HG03575 (cell line): ENCODE results near the gene ZNF699.
"Not testable (repeated sequence)": the region's sequence is repeated elsewhere in the genome, so short reads cannot be mapped to it uniquely, and the experiment has no call there.

Experiments
- ATAC-seq: cut with Tn5 transposase; IDR thresholded peaks from one replicate; pipeline ENCODE4 v1.9.1; 2021; ENCODE audit not compliant: unreplicated experiment, insufficient number of reproducible peaks, low FRiP score; ENCODE audit errors: extremely low read depth

ZNF699 gene

DNA sequence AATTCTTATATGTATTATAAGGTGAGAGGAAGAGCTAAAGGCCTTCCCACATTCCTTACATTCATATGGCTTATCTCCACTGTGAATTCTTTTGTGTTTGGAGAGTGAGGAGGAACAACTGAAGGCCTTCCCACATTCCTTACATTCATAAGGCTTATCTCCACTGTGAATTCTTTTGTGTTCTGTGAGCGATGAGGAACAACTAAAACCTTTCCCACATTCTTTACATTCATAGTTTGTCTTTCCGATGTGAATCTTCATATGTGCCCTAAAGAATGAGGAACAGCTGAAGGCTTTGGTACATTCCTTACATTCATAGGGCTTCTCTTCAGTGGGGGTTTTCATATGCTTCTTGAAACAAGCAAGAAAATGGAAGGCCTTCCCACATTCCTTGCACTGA, 13.3 kb downstream of the ZNF699 start:
- ATAC-seq = no peak

- no peak for ATAC-seq
Measured at GRCh38 chr19:9295411-9295849, 14.2 kb downstream of the ZNF699 start.

DNA sequence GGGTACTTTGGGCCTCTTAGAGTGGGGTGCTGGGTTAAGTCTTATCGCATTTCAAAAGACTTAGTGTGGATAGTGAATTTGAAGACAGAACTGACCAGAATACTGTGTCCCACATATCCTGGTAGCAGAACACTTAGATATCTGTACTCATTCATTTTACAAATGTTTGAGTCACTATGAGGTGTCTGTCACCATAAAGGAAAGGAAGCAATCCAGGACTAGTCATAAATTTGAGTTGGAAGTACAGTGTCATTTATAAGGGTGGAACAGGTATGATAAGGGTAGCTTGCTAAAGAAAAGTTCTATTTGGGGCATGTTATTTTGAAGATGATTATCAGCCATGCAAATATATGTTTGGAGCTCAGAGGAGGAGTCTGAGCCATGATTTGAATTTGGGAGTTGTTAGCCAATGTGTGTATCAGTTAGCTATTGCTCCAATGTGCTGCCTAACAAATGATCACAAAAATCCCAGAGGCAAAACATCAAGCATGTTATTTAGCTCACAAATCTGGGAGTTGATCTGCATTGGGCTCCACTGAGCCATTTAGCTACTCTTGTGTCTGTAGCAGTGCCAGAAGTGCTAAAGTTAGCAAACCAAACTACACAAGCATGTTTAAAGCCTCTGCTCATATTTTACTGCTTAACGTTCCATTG, 20.3 kb downstream of the ZNF699 start:
- ATAC-seq = no peak

DNA sequence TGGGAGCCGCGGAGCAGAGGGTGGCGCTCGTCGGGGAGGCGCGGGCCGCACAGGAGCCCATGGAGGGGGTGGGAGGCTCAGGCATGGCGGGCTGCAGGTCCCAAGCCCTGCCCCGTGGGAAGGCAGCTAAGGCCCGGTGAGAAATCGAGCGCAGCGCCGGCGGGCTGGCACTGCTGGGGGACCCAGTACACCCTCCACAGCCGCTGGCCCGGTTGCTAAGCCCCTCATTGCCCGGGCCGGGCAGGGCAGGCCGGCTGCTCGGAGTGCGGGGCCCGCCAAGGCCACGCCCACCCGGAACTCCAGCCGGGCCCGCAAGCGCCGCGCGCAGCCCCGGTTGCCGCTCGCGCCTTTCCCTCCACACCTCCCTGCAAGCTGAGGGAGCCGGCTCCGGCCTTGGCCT, 26.2 kb downstream of the ZNF699 start:
- ATAC-seq = not testable (repeated sequence)

DNA sequence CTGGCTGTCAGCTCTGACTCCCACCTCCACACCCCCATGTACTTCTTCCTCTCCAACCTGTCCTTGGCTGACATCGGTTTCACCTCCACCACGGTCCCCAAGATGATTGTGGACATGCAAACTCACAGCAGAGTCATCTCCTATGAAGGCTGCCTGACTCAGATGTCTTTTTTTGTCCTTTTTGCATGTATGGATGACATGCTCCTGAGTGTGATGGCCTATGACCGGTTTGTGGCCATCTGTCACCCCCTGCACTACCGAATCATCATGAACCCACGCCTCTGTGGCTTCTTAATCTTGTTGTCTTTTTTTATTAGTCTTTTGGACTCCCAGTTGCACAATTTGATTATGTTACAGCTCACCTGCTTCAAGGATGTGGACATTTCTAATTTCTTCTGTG, 58.4 kb downstream of the ZNF699 start:
- ATAC-seq = no peak

GRCh38 chr19:9250630-9251029, 59.0 kb downstream of the ZNF699 start, which contains the start of gene OR7E24:
Gene OR7E24, plus strand, starts transcription at chr19:9250930. Its CDS starts 114 bp downstream, at chr19:9251044.
- ATAC-seq = no peak
